ENCODE measurements around the gene FMNL2.

FMNL2 gene

GRCh38 chr2:152693033-152693432, 358.1 kb downstream of the FMNL2 start:
- no peak for ATAC-seq
- TF ChIP-seq TSHZ2 (CRISPR knock-in tag; IDR thresholded peaks at IDR 0.05) (no peak), ESRRG (CRISPR knock-in tag; IDR thresholded peaks at IDR 0.05) (no peak), PPARA (CRISPR knock-in tag; IDR thresholded peaks at IDR 0.05; ENCODE audit: borderline replicate concordance) (no peak), ZC3H10 (CRISPR knock-in tag; IDR thresholded peaks at IDR 0.05) (no peak), ZFP3 (CRISPR knock-in tag; IDR thresholded peaks at IDR 0.05) (no peak), CREB5 (CRISPR knock-in tag; IDR thresholded peaks at IDR 0.05; ENCODE audit: low read depth) (no peak), ZNF565 (CRISPR knock-in tag; conservative IDR thresholded peaks at IDR 0.05; ENCODE audit: low read depth) (no peak), GLIS3 (CRISPR knock-in tag; IDR thresholded peaks at IDR 0.05) (no peak), OSR1 (CRISPR knock-in tag; IDR thresholded peaks at IDR 0.05) (no peak)
- TF ChIP-seq, protein P1, sequence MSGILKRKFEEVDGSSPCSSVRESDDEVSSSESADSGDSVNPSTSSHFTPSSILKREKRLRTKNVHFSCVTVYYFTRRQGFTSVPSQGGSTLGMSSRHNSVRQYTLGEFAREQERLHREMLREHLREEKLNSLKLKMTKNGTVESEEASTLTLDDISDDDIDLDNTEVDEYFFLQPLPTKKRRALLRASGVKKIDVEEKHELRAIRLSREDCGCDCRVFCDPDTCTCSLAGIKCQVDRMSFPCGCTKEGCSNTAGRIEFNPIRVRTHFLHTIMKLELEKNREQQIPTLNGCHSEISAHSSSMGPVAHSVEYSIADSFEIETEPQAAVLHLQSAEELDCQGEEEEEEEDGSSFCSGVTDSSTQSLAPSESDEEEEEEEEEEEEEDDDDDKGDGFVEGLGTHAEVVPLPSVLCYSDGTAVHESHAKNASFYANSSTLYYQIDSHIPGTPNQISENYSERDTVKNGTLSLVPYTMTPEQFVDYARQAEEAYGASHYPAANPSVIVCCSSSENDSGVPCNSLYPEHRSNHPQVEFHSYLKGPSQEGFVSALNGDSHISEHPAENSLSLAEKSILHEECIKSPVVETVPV (CRISPR knock-in tag; IDR thresholded peaks at IDR 0.05), result no peak

GRCh38 chr2:152694161-152694661, 359.2 kb downstream of the FMNL2 start:
- ATAC-seq, result peak; percentile 85
- TF ChIP-seq TCF4 (CRISPR knock-in tag; IDR thresholded peaks at IDR 0.05; ENCODE audit: borderline replicate concordance) (no peak), RARB (CRISPR knock-in tag; IDR thresholded peaks at IDR 0.05) (no peak), GLIS3 (CRISPR knock-in tag; IDR thresholded peaks at IDR 0.05) (no peak), TOX (CRISPR knock-in tag; IDR thresholded peaks at IDR 0.05; ENCODE audit: borderline replicate concordance) (no peak), ZC3H10 (CRISPR knock-in tag; IDR thresholded peaks at IDR 0.05) (no peak), OSR1 (CRISPR knock-in tag; IDR thresholded peaks at IDR 0.05) (no peak)
- TF ChIP-seq, protein P2, sequence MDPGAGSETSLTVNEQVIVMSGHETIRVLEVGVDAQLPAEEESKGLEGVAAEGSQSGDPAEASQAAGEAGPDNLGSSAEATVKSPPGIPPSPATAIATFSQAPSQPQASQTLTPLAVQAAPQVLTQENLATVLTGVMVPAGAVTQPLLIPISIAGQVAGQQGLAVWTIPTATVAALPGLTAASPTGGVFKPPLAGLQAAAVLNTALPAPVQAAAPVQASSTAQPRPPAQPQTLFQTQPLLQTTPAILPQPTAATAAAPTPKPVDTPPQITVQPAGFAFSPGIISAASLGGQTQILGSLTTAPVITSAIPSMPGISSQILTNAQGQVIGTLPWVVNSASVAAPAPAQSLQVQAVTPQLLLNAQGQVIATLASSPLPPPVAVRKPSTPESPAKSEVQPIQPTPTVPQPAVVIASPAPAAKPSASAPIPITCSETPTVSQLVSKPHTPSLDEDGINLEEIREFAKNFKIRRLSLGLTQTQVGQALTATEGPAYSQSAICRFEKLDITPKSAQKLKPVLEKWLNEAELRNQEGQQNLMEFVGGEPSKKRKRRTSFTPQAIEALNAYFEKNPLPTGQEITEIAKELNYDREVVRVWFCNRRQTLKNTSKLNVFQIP (CRISPR knock-in tag; IDR thresholded peaks at IDR 0.05; ENCODE audit: borderline replicate concordance, low read depth), result no peak

DNA sequence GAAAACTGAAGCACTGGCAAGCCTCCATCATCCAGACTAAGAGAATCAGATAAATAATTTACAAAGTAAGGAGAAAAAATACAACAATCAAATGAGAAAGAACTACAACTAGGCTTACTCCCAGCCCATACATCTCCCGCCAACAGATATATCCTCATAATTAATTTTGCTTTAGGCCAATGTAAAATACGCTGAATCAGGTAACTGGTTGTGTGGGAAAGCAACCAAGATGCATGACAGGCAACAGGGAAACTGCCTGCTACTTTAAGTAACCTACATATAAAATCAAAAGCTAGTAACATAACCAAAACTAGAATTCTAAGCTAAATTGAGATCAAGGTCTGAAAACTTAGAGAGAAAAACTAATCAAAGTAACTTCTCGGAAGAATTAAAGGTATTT, 360.8 kb downstream of the FMNL2 start:
- no peak for ATAC-seq
- no peak for TF ChIP-seq PPARA (CRISPR knock-in tag; IDR thresholded peaks at IDR 0.05; ENCODE audit: borderline replicate concordance)
- TF ChIP-seq ISL1 (CRISPR knock-in tag; IDR thresholded peaks at IDR 0.05), result no peak
- no peak for TF ChIP-seq GLIS3 (CRISPR knock-in tag; IDR thresholded peaks at IDR 0.05)
- no peak for TF ChIP-seq SNAI2 (CRISPR knock-in tag; IDR thresholded peaks at IDR 0.05)
- TF ChIP-seq, protein P1 (CRISPR knock-in tag; IDR thresholded peaks at IDR 0.05), result no peak
- TF ChIP-seq PATZ1 (CRISPR knock-in tag; IDR thresholded peaks at IDR 0.05; ENCODE audit: borderline replicate concordance), result no peak
- TF ChIP-seq ZFP3 (CRISPR knock-in tag; IDR thresholded peaks at IDR 0.05), result no peak
- TF ChIP-seq ZC3H10 (CRISPR knock-in tag; IDR thresholded peaks at IDR 0.05), result no peak
- no peak for TF ChIP-seq BACH2 (CRISPR knock-in tag; IDR thresholded peaks at IDR 0.05; ENCODE audit: borderline replicate concordance)
- no peak for TF ChIP-seq TSHZ2 (CRISPR knock-in tag; IDR thresholded peaks at IDR 0.05)
- no peak for TF ChIP-seq ZFP30 (CRISPR knock-in tag; IDR thresholded peaks at IDR 0.05)
- no peak for TF ChIP-seq ESRRG (CRISPR knock-in tag; IDR thresholded peaks at IDR 0.05)
- TF ChIP-seq OSR1 (CRISPR knock-in tag; IDR thresholded peaks at IDR 0.05), result no peak
- TF ChIP-seq, protein P2 (CRISPR knock-in tag; IDR thresholded peaks at IDR 0.05; ENCODE audit: borderline replicate concordance, low read depth), result no peak
- no peak for TF ChIP-seq TOX (CRISPR knock-in tag; IDR thresholded peaks at IDR 0.05; ENCODE audit: borderline replicate concordance)
- TF ChIP-seq ZNF70 (CRISPR knock-in tag; IDR thresholded peaks at IDR 0.05), result no peak
- no peak for TF ChIP-seq RARB (CRISPR knock-in tag; IDR thresholded peaks at IDR 0.05)
